22Rv1 (cell line): ENCODE data around the gene SUN2.

ENCODE experiments used
- CTCF ChIP-seq: fragments of 450-650 bp; IDR thresholded peaks from 2 replicates; pipeline ENCODE4 v1.5.1; 2017; ENCODE audit warnings: mild to moderate bottlenecking
- ZFX ChIP-seq: fragments of 450-650 bp; IDR thresholded peaks from 2 replicates; pipeline ENCODE4 v1.6.1; 2017; ENCODE audit warnings: antibody characterized with exemption, borderline replicate concordance

GRCh38 chr22:38710351-38710750 lies 45.4 kb downstream of the SUN2 start:
- TF ChIP-seq CTCF, result no peak
- no peak for TF ChIP-seq ZFX
